Amygdala (tissue), 56 donors: ENCODE results near the gene SEZ6L2.

Experiments used
- DNase-seq, 56 donors: peaks; one replicate each; lab custom pipeline; 2025; lab: John Stamatoyannopoulos, UW

SEZ6L2 gene

DNA sequence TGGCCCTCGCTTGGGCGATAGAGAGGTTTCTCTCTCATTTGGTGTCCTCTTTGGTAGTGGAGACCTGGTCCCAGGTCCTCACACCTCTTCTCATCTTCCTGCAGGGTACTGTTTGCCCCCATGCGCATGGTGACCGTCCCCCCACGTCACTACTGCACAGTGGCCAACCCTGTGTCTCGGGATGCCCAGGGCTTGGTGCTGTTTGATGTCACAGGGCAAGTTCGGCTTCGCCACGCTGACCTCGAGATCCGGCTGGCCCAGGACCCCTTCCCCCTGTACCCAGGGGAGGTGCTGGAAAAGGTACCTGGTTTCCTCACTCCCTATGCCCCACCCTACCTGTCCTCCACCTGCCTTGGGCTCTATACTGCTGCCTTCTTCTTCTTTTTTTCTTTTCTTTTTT, 68.6 kb downstream of the SEZ6L2 start:
- no peak for DNase-seq

DNA sequence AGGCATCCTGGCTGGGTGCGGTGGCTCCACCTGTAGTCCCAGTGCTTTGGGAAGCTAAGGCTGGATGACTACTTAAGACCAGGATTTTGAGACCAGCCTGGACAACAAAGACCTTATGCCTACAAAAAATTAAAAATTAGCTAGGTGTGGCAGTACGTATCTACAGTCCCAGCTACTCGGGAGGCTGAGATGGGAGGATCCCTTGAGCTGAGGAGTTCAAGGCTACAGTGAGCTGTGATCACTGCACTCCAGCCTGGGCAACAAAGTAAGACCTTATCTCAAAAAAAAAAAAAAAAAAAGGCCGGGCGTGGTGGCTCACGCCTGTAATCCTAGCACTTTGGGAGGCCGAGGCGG, 73.0 kb downstream of the SEZ6L2 start:
- no peak for DNase-seq

DNA sequence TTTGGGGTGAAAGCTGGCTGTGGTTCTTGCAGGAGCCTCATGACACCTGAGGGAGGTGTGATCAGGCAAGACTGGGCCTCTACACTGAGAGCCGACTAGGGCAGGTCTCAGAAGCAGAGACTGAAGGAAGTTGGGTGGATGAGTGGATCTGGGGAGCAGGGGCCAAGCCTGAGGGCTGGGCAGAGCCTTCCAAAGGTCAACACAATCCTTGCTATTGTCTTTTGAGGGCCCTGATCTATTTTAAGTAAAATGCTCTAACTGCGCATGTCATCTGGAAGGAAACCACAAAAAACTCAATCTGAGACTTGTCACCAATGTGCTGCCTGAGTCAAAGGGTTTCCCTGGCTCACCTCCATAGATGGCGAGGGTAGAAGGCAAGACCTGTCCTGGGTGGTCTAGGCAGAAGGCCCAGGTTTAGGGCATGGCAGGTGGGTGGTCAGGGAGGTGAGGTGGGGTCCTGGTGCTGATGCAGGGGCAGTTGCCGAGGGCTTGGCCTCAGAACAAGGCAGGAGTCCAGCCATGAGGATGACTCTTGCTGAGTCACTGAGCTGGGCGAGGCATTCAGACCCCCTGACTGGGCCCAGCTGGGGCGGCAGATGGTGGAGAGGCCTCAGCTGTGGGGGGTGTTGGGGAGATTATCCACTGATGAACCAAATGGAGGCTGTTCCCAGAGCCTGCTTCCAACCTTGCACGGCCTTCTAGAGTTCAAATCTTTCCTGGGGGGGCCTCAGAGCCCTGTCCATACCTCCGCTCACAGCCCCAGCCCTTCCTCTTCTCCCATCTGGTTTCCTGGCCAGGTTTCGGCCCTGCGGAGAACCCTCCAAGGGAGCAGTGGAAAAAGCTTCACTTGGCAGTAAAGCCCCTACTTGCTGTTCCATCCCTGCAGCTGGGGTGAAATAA, 74.0 kb downstream of the SEZ6L2 start:
- DNase-seq, result peak in 31 of 56 donors; percentile 11 to 78 (median 58)

DNA sequence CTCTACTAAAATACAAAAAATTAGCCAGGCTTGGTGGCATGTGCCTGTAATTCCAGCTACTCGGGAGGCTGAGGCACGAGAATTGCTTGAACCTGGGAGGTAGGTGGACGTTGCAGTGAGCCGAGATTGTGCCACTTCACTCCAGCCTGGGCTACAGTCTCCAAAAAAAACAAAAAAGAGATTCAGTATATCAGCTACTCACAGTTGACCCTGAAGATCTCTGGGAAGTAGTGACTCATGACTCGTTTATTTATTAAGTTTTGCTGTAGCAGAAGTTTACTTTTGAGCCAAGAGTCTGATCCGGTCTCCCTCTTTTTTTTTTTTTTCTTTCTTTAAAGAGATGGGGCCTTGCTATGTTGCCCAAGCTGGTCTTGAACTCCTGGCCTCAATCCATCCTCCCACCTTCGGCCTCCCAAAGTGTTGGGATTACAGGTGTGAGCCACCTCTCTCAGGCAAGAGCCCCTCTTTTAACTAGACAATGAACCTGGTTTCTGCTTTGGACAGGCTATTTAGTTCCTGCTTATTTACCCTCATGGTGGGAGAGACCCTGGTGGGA, 74.7 kb downstream of the SEZ6L2 start:
- DNase-seq, result no peak

DNA sequence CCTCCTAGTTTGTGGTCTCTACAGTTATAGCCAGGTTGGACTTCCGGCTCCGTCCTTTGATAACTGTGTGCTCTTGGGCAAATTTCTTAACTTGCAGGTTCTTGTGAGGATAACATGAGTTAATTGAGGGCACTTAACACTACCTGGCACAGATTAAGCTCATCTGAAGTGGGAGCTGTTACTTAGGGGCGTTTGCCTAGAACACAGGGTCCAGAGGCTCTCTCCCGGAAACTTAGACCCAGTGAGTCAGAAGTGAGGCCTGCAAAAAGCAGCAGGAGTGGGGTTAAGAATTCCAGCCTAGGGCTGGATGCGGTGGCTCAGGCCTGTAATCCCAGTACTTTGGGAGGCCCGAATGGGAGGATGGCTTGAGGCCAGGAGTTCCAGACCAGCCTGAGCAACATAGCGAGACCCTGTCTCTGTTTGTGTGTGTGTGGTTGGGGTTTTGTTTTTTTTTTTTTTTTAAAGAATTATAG, 77.7 kb downstream of the SEZ6L2 start:
- no peak for DNase-seq
